NOMO-1 (cell line): ENCODE data around the gene SEPTIN8.

Source experiments
- DNase-seq, 2 experiments: peaks; one replicate each; lab custom pipeline; 2025; ENCODE audit not compliant: unreplicated experiment in 2 of 2; lab: John Stamatoyannopoulos, UW

SEPTIN8 gene

DNA sequence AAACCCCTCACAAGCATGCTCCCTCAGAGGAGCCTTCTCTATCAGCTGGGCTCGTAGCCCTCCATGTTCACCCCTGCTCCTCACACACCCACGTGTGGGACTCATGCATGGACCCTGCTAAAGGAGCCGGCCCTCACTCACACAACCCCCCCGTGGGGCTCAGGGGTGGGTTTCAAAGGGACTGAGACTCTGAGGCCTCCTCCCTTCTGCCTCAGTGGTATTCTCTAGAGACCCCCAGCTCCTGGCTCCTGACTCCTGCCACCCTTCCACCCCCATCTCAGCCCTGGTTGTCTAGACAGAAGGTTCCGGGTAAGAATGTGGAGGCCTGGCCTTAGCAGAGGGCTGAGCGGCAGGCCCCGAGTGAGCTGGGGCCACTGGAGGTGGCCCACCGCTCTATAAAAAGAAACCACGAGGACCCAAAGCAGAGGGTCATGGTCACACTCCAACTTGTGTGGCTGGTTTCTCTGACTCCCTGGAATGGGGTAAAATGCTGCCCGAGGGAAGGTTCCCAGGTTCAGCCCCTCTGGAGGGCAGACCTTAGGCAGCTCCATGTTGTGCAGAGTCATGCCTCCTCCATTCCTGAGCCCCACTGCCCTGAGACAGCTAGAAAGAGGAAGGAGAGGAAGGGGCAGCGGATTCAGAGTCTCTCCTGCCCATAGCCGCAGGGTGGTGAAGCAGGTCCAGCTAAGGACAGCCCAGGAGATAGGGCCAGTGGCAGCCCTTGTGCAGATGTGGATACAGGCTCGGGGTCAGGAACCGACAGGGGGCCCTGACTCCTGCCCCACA, 10.8 kb downstream of the SEPTIN8 start:
- no peak for DNase-seq

GRCh38 chr5:132765311-132766019, 11.6 kb downstream of the SEPTIN8 start:
- no peak for DNase-seq

- no peak for DNase-seq
Observed at GRCh38 chr5:132764671-132765238, 12.3 kb downstream of the SEPTIN8 start.

GRCh38 chr5:132764051-132764450, 13.0 kb downstream of the SEPTIN8 start:
- no peak for DNase-seq

GRCh38 chr5:132763181-132764036, 13.6 kb downstream of the SEPTIN8 start:
- no peak for DNase-seq

GRCh38 chr5:132762246-132763000, 14.6 kb downstream of the SEPTIN8 start:
- DNase-seq, result no peak

GRCh38 chr5:132761321-132762240, 15.5 kb downstream of the SEPTIN8 start:
- DNase-seq, result no peak

- no peak for DNase-seq
Observed at GRCh38 chr5:132760601-132761317, 16.3 kb downstream of the SEPTIN8 start.

GRCh38 chr5:132760049-132760420, 17.0 kb downstream of the SEPTIN8 start:
- no peak for DNase-seq

DNA sequence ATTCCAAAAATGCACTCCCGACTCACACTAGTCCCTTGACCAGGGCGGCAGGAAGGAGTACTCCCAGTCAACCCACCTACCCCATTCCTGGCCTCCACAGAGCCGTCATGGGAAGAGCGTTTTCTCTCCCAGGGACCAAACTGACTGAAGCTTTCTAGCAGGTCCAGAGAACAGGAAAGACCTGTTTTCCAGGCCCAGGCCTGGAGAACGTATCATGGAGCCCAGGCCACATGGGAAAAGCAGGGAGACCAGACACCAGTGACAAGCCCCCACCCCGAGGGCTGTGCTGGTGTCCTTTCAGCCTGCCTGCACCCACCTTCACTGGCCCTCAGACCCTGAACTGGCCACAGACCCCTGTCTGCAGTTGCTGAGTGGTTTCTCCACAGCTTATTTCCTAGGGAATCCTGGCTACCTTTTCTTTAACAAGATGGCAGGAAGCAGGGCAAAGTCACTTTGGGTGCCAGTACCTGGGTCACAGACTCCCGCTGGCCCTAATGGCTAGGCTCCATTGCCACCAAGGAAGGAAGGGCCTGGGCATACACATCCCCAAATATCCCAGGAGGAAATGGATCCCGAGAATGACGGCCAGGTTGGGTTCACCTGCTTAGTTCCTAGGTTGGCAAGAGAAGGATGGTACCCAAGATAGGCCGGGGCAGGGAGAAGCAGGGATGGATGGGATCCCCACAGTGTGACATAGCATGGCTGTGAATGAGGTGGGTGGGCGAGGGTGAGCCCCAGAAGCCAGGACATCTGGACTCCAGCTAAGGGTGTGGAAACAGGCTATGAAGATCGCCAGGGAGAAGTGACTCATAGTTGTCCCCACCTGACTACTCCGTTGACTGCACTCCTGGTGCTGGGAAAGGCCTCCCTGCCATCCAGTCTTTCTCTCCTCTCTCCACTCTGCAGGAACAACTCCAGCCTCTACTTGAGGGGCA, 17.7 kb downstream of the SEPTIN8 start:
- no peak for DNase-seq

GRCh38 chr5:132758451-132758850, 18.6 kb downstream of the SEPTIN8 start:
- DNase-seq, result no peak

DNA sequence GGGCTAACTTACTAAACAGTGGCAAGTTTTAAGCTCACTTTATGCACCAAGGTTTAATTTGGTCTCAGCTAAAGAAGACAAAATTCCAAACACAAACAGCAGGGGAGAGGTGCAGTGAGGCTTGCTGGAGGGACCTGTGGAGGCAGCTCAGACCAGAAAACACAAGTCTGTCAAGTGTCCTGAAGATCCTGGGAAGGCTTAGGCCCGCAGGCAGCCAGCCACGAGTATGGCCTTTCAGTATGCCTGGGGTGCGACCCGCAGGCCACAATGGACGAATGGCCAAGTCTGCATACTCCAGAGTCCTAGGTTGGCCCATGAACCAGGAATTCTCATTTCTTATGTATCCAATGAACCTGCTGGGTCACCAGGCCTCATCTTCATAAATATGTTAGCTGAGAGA, 20.5 kb downstream of the SEPTIN8 start:
- no peak for DNase-seq

GRCh38 chr5:132754947-132755346, 22.1 kb downstream of the SEPTIN8 start:
- DNase-seq, result no peak

DNA sequence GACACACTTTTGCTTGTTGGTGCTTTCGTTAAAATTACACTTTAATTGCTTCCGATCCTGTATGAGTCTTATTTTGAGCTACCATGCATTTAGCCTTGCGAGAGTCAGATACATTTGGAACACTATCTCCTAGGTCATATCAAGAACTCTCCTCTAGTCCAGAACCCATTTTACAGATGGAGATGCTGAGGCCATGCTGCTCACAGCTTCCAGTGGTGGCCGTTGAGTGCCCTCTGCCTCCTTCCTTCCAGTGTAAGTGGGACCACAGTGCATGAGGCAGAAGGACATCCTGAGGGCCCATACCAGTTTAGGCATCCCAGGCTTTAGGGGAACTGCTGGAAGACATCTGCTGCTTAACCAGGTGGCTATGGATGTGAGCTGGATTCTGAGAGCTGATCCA, 22.9 kb downstream of the SEPTIN8 start:
- no peak for DNase-seq

DNA sequence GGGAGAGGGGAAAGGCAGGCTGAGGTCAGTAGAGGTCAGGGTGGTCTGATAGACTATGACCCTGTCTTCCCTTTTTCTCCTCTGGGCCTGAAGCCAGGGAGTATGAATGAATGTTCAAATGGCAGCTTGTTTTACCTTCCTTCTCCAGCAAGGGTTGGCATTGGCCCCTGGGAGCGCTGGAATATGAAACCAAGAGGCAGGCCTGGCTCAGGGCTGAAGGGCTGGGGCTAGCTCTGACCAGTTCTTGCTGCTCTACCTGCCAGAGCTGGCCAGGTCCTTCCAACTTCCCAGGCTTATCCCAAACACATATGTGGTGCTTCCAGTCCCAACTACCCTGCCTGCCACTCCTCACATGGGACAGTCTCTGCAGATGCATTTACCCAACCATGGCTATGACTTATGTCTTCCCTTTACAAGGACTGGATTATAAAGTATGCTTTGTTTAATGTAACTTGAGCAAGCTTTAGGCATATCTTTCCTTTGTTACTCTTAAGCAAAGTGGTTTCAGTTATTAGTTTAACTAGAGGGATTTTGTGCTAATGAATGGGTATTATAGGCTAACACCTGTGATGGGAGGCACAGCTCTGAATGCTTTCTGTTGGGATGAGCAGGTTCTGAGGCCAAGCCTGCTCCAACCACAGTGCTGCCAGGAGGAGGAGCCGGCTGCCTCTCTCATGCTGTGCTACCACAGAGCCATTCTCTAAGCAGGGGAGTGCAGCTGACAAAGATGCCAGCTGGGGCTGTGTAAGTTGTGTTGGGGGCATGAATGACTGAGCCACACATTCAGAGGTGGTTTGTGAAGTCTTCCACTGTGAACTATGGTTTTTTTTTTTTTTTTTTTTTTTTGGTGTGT, 23.7 kb downstream of the SEPTIN8 start:
- DNase-seq, result no peak

DNA sequence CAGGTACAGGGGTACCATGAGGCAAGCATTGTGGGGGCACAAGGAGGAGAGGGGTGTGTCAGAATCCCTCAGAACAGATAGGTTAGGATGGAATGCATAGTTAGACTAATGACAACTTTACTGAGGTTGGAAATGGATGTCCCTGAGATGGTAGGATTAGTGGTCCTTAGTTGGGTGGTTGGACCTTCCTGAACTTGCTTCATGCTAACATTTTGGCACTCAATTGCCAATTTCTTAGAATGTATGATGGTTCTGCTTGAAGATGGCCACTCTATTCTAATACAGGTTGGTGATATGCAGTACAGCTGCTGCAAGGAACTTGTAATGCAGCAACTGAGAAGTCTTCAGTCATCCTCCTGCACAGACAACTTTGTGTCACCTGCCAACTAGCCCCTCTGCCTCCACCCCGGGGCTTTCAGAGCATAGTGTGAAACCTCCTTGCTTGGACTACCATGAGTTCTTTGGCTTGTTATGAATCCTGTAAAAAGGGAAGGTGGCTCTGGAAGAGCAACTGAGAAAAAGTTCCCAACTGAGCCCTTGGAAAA, 24.4 kb downstream of the SEPTIN8 start:
- DNase-seq, result no peak
